DMS53 (cell line): ENCODE results near the gene LTBP1.

Experiments
- DNase-seq: peaks from one replicate; lab custom pipeline; 2025; lab: John Stamatoyannopoulos, UW

The LTBP1 gene

GRCh38 chr2:33013684-33014110, 66.9 kb downstream of the LTBP1 start:
- DNase-seq, result no peak

GRCh38 chr2:33014268-33014667, 67.5 kb downstream of the LTBP1 start:
- no peak for DNase-seq

- no peak for DNase-seq
These were observed 68.8 kb downstream of the LTBP1 start for GRCh38 chr2:33015421-33016142.

- no peak for DNase-seq
These were observed 71.5 kb downstream of the LTBP1 start for GRCh38 chr2:33018271-33018670.

GRCh38 chr2:33019796-33020195, 73.0 kb downstream of the LTBP1 start:
- DNase-seq, result no peak

GRCh38 chr2:33020883-33021282, 74.1 kb downstream of the LTBP1 start:
- DNase-seq, result no peak

- no peak for DNase-seq
These were observed 74.9 kb downstream of the LTBP1 start for GRCh38 chr2:33021542-33022227.

GRCh38 chr2:33022395-33022985, 75.7 kb downstream of the LTBP1 start:
- no peak for DNase-seq

GRCh38 chr2:33022989-33023727, 76.4 kb downstream of the LTBP1 start:
- no peak for DNase-seq

GRCh38 chr2:33023728-33024500, 77.2 kb downstream of the LTBP1 start:
- DNase-seq, result no peak

GRCh38 chr2:33024758-33025157, 78.0 kb downstream of the LTBP1 start:
- no peak for DNase-seq

- no peak for DNase-seq
These were observed 82.7 kb downstream of the LTBP1 start for GRCh38 chr2:33029459-33029858.

- DNase-seq, result no peak
These were observed 83.2 kb downstream of the LTBP1 start for GRCh38 chr2:33029926-33030325.

- DNase-seq, result no peak
These were observed 83.6 kb downstream of the LTBP1 start for GRCh38 chr2:33030326-33030725.

GRCh38 chr2:33032245-33032644, 85.5 kb downstream of the LTBP1 start:
- no peak for DNase-seq

- DNase-seq, result peak; percentile 39
These were observed 86.9 kb downstream of the LTBP1 start for GRCh38 chr2:33033606-33034081.

GRCh38 chr2:33034784-33035183, 88.0 kb downstream of the LTBP1 start:
- DNase-seq, result peak; percentile 15

GRCh38 chr2:33038230-33038629, 91.5 kb downstream of the LTBP1 start:
- DNase-seq, result no peak

- no peak for DNase-seq
These were observed 92.0 kb downstream of the LTBP1 start for GRCh38 chr2:33038799-33039198.

- DNase-seq, result no peak
These were observed 93.8 kb downstream of the LTBP1 start for GRCh38 chr2:33040541-33040940.

- no peak for DNase-seq
These were observed 95.5 kb downstream of the LTBP1 start for GRCh38 chr2:33042265-33042664.

GRCh38 chr2:33042819-33043218, 96.1 kb downstream of the LTBP1 start:
- no peak for DNase-seq
